KBM-7 (cell line): ENCODE data around the gene THRA.
"Not testable (repeated sequence)": the region's sequence is repeated elsewhere in the genome, so short reads cannot be mapped to it uniquely, and the experiment has no call there.

ENCODE experiments used
- DNase-seq: peaks from one replicate; pipeline ENCODE4 v3.0.0-alpha.2; 2015
- in situ Hi-C: fragments of 300-500 bp; cut with MboI; formaldehyde crosslinking; loops from 2 replicates; pipeline ENCODE4 v1.14.3; 2020; ENCODE audit warnings: low sequenced_read_pairs, low pct_unique_long_range_greater_than_20kb, mixed read lengths

The THRA gene

DNA sequence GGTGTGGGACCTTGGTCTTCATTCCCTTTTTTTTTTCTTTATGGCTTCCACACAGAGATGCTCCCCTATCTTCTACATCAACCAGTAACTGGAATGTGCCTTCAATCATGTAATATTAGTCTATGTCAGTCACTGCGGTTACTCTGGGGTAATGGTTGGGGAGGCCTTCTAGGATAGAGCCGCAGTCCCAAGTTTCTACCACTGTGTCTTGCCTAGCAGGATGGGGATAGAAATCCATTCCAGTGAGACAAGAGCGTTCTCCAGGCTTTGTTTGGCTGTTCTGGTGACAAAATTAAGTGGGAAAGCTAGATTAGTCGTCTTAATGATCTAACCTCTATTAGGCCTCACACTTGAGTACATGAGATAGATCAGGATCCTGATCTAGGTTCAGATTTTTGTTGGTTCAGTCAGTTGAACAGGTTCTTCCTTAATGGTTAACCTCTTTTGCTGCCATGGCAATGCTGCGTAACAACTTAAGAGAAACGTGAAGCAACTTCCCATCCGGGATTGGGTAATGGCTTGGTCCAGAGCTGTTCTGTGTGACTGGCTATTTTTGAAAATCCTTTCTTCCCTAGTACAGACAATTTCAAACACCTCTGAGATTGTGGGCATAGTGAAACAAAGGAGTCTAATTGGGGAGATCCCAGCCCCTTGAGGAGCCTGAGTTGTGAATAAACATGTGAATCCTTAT lies 67.7 kb downstream of the THRA start:
- in situ Hi-C loops, result no loop called here
- no peak for DNase-seq

DNA sequence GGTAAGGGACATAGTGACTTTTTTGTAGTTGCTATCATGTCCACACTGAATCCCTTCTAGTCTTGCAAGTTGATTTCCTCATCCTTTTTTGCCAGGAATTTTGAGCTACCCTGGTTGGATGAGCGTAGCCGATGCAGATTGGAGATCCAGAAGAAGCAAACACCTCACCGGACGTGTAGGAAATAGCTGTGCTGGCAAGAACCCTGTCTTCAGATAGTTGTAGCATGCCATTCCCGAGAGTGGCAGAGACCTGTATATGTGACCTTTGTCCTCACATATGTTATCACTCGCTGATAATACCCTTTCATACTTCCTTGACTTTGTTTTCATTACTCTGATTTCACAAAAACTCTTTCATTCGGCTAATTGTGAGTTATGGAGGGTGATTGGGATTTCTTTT lies 71.4 kb downstream of the THRA start:
- no peak for DNase-seq
- in situ Hi-C loops, result no loop called here

DNA sequence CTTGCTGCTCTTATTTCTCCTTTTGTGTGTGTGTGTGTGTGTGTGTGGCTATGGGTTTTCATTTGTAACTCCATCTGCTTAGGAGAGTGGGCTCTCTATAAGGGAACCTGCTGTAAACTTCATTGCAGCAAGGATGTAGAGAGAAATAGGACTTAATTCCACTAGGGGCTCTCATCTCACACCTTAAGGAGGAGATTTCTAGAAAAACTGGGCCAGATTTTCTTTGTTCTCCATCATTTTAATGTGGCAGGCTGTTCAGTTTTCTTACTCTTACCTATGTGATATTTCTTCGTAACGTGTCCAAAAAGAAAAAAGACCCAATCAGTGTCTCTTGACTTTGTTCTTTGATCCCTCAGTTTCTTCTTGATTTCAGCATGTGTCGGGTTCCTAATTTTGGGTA lies 73.1 kb downstream of the THRA start:
- in situ Hi-C loops, result no loop called here
- no peak for DNase-seq

DNA sequence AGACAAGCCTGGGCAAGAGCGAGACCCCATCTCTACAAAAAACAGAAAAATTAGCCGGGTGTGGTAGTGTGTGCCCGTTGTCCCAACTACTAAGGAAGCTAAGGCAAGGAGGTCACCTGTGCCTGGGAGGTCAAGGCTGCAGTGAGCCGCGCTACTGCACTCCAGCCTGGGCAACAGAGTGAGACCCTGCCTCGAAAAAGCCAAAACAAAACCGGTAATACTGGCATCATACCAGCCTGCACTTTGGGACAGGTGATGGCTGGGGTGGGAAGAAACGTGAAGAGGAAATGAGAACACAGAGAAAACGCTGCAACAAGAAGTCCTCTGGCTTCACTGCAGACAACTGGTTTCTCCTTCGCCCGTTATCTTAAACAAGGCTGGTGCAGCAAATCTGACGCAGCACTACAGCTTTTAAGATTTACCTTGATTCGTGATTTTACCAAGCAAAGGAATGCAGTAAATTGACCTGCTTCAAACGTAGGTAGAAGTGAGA lies 76.8 kb downstream of the THRA start:
- DNase-seq, result no peak

DNA sequence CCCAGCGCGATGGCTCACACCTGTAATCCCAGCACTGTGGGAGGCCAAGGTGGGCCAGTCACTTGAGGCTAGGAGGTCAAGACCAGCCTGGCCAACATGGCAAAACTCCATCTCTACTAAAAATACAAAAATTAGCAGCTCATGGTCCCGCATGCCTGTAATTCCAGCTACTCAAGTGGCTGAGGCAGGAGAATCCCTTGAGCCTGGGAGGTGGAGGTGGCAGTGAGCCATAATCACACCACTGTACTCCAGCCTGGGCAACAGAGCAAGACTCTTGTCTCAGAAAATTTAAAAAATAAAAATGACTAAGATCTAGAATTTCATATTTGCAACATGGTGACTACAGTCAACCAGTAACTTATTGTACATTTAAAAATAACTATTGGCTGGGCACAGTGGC lies 80.4 kb downstream of the THRA start:
- DNase-seq, in situ Hi-C loops: not testable (repeated sequence)

More for the DNA sequence above, 76.8 kb downstream of the THRA start:
- in situ Hi-C loops, result no loop called here
